ENCODE results near the gene CADPS2. TPM values are rescaled to one million over a fixed set of nuclear protein-coding genes. Genes with fewer than 3 reads are reported as not detected.

The CADPS2 gene
- total and polyA plus RNA-seq, 8 donors: 34.2 to 83.4 (median 64.6) TPM

GRCh38 chr7:122715183-122715582, 171.1 kb downstream of the CADPS2 start:
- no peak for TF ChIP-seq CTCF (IDR thresholded peaks at IDR 0.05)
- no peak overlapping the region for H3K27ac ChIP-seq
- H3K27me3 ChIP-seq: no peaks in the 10 kb centered on the region
- DNase-seq (no peak), ATAC-seq (no peak)
- intact Hi-C loops (cut with DNase I): no loop called here
- H3K4me3 ChIP-seq: no peak overlapping the region
- H3K36me3 ChIP-seq: no peaks in the 10 kb centered on the region
- H3K9me3 ChIP-seq: no peaks in the 10 kb centered on the region
- H3K4me1 ChIP-seq: no peaks in the 10 kb centered on the region

- H3K4me1 ChIP-seq: no peaks in the 10 kb centered on the region
- DNase-seq (no peak), ATAC-seq (no peak)
- peaks cover 0 to 2% of the 10 kb centered on the region in 2 donors for H3K9me3 ChIP-seq
- intact Hi-C loops (cut with DNase I): no loop called here
- no peaks in the 10 kb centered on the region for H3K27me3 ChIP-seq
- H3K4me3 ChIP-seq: no peak overlapping the region
- H3K27ac ChIP-seq: no peak overlapping the region
- TF ChIP-seq CTCF (IDR thresholded peaks at IDR 0.05): no peak
- H3K36me3 ChIP-seq: no peaks in the 10 kb centered on the region
These were observed 175.3 kb downstream of the CADPS2 start for GRCh38 chr7:122710916-122711315.

- intact Hi-C loops (cut with DNase I): no loop called here
- H3K9me3 ChIP-seq: peaks cover 0 to 2% of the 10 kb centered on the region in 2 donors
- TF ChIP-seq CTCF (IDR thresholded peaks at IDR 0.05): no peak
- ATAC-seq (no peak), DNase-seq (no peak)
- H3K27ac ChIP-seq: no peak overlapping the region
- no peaks in the 10 kb centered on the region for H3K36me3 ChIP-seq
- no peaks in the 10 kb centered on the region for H3K4me1 ChIP-seq
- H3K4me3 ChIP-seq: no peak overlapping the region
- H3K27me3 ChIP-seq: no peaks in the 10 kb centered on the region
These were observed 176.2 kb downstream of the CADPS2 start for GRCh38 chr7:122709930-122710646.

- DNase-seq: no peak
- H3K27me3 ChIP-seq: no peaks in the 10 kb centered on the region
- H3K4me3 ChIP-seq: no peak overlapping the region
- TF ChIP-seq CTCF (IDR thresholded peaks at IDR 0.05): no peak
- H3K36me3 ChIP-seq: no peaks in the 10 kb centered on the region
- intact Hi-C loops (cut with DNase I): no loop called here
- peaks cover 0 to 2% of the 10 kb centered on the region in 2 donors for H3K9me3 ChIP-seq
- no peak overlapping the region for H3K27ac ChIP-seq
- no peaks in the 10 kb centered on the region for H3K4me1 ChIP-seq
- ATAC-seq: no peak
These were observed 179.4 kb downstream of the CADPS2 start for GRCh38 chr7:122706836-122707235.

- Histone ChIP-seq H3K36me3 (no peaks in the 10 kb centered on the region), H3K4me3 (no peak within 1 kb of the TSS), H3K27ac (no peak within 1 kb of the TSS), H3K4me1 (no peaks in the 10 kb centered on the region), H3K27me3 (no peaks in the 10 kb centered on the region), H3K9me3 (no peaks in the 10 kb centered on the region)
- no peak for ATAC-seq
- intact Hi-C loops (cut with DNase I): no loop called here
- DNase-seq: no peak
- TF ChIP-seq CTCF (IDR thresholded peaks at IDR 0.05): no peak
These were observed 183.3 kb downstream of the CADPS2 start, which contains the start of gene RNF148 for GRCh38 chr7:122702872-122703510. TSS of gene RNF148 (minus strand) at chr7:122702922. CDS start at chr7:122702750, 172 bp downstream.
